A549 (cell line): ENCODE results near the gene NKD1.

Source experiments
- CEBPB ChIP-seq, 2 experiments: fragments of >200 bp in 1 of 2; sonication (Bioruptor Twin) in 1 of 2; formaldehyde crosslinking in 1 of 2; IDR thresholded peaks; 2 replicates each; pipeline ENCODE4 v1.6.1; 2012 to 2016
- CHD4 ChIP-seq: fragments of 200-600 bp; sonication (generic); IDR thresholded peaks from 2 replicates; pipeline ENCODE4 v1.6.1; 2016; ENCODE audit warnings: antibody characterized with exemption, mild to moderate bottlenecking, borderline replicate concordance
- CTCF ChIP-seq: fragments of >200 bp; sonication (Bioruptor Twin); formaldehyde crosslinking; IDR thresholded peaks from 3 replicates; pipeline ENCODE4 v1.5.1; 2016
- EP300 ChIP-seq, 2 experiments: fragments of >200 bp; sonication (Bioruptor Twin); formaldehyde crosslinking; IDR thresholded peaks; 2 replicates in 1 of 2; 3 replicates in 1 of 2; pipeline ENCODE4 v1.6.1; 2016 to 2017
- PBX3 ChIP-seq: IDR thresholded peaks from 2 replicates; pipeline ENCODE4 v1.6.1; 2012
- POLR2A ChIP-seq: IDR thresholded peaks from 2 replicates; pipeline ENCODE4 v1.6.1; 2012; ENCODE audit warnings: mild to moderate bottlenecking, low read length
- RAD21 ChIP-seq, 2 experiments: fragments of >200 bp in 1 of 2; sonication (Bioruptor Twin) in 1 of 2; formaldehyde crosslinking in 1 of 2; IDR thresholded peaks in 1 of 2; conservative IDR thresholded peaks in 1 of 2; 2 replicates in 1 of 2; 3 replicates in 1 of 2; pipeline ENCODE4 v1.6.1; 2012 to 2018; ENCODE audit warnings: inconsistent platforms in 1 of 2
- RCOR1 ChIP-seq: fragments of 150-350 bp; IDR thresholded peaks from 2 replicates; pipeline ENCODE4 v1.6.1; 2014; ENCODE audit warnings: antibody characterized with exemption, low read length, low read depth
- SMC3 ChIP-seq: fragments of >200 bp; sonication (Bioruptor Twin); formaldehyde crosslinking; IDR thresholded peaks from 3 replicates; pipeline ENCODE4 v1.6.1; 2018; ENCODE audit warnings: inconsistent platforms
- TP53 ChIP-seq: fragments of 250-450 bp; sonication (Bioruptor Pico); IDR thresholded peaks from 2 replicates; pipeline ENCODE4 v1.5.0; 2021; ENCODE audit warnings: mild to moderate bottlenecking, moderate library complexity
- ZFP36 ChIP-seq: fragments of 450-650 bp; IDR thresholded peaks from 2 replicates; pipeline ENCODE4 v1.6.1; 2014; ENCODE audit warnings: borderline replicate concordance; ENCODE audit not compliant: partially characterized antibody
- TF ChIP-seq, protein P1 (sequence below): fragments of 250-450 bp; sonication (Bioruptor Pico); IDR thresholded peaks from 2 replicates; pipeline ENCODE4 v1.5.0; 2021; ENCODE audit warnings: mild to moderate bottlenecking, moderate library complexity, borderline replicate concordance

- TF ChIP-seq CTCF (no peak), RCOR1 (no peak), RAD21 (conservative IDR thresholded peaks at IDR 0.05 in 1 of 2, IDR thresholded peaks at IDR 0.05 in 1 of 2) (no peak), EP300 (IDR thresholded peaks at IDR 0.05) (no peak), CEBPB (IDR thresholded peaks at IDR 0.05) (no peak), POLR2A (no peak), ZFP36 (no peak), TP53 (CRISPR knock-in tag) (no peak), CHD4 (no peak), SMC3 (no peak), PBX3 (no peak)
- TF ChIP-seq, protein P1, sequence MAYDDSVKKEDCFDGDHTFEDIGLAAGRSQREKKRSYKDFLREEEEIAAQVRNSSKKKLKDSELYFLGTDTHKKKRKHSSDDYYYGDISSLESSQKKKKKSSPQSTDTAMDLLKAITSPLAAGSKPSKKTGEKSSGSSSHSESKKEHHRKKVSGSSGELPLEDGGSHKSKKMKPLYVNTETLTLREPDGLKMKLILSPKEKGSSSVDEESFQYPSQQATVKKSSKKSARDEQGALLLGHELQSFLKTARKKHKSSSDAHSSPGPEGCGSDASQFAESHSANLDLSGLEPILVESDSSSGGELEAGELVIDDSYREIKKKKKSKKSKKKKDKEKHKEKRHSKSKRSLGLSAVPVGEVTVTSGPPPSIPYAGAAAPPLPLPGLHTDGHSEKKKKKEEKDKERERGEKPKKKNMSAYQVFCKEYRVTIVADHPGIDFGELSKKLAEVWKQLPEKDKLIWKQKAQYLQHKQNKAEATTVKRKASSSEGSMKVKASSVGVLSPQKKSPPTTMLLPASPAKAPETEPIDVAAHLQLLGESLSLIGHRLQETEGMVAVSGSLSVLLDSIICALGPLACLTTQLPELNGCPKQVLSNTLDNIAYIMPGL (CRISPR knock-in tag), result no peak
These were observed 53.9 kb downstream of the NKD1 start for GRCh38 chr16:50602126-50602525.
